K562 (cell line): Measurements from ENCODE around the gene NRN1L. TPM values are rescaled to one million over a fixed set of nuclear protein-coding genes. Genes with fewer than 3 reads are reported as not detected.

ENCODE experiments used
- CBX3 ChIP-seq, 2 experiments: IDR thresholded peaks; 1 replicate in 1 of 2; 2 replicates in 1 of 2; pipeline ENCODE4 v1.6.1; 2012; ENCODE audit warnings: inconsistent platforms in 2 of 2, low read length in 2 of 2, borderline replicate concordance in 1 of 2, control low read depth in 1 of 2
- ELK1 ChIP-seq: sonication (generic); formaldehyde crosslinking; IDR thresholded peaks from 2 replicates; pipeline ENCODE4 v1.8.1; 2022; ENCODE audit warnings: missing genetic modification reagents
- HMGN3 ChIP-seq: IDR thresholded peaks from 2 replicates; pipeline ENCODE4 v1.6.1; 2011; ENCODE audit warnings: borderline replicate concordance, low read depth, mild to moderate bottlenecking, mixed read lengths, low read length; ENCODE audit not compliant: insufficient read length; ENCODE audit errors: extremely low read depth
- KDM4B ChIP-seq, 2 experiments: fragments of 450-650 bp in 1 of 2; sonication (generic) in 1 of 2; IDR thresholded peaks; 2 replicates each; pipeline ENCODE4 v1.6.1; 2016 to 2017; ENCODE audit warnings: borderline replicate concordance in 2 of 2, antibody characterized with exemption in 1 of 2, low read depth in 1 of 2, mild to moderate bottlenecking in 1 of 2
- KLF10 ChIP-seq: fragments of 250-450 bp; sonication (Bioruptor Pico); IDR thresholded peaks from 2 replicates; pipeline ENCODE4 v1.6.1; 2021; ENCODE audit warnings: matching md5 sums
- NR2F6 ChIP-seq: fragments of 450-650 bp; formaldehyde crosslinking; IDR thresholded peaks from 2 replicates; pipeline ENCODE4 v1.4.0; 2020; ENCODE audit warnings: mild to moderate bottlenecking
- RERE ChIP-seq: sonication (generic); formaldehyde crosslinking; IDR thresholded peaks from 2 replicates; pipeline ENCODE4 v1.8.0; 2023; ENCODE audit warnings: missing genetic modification reagents, mild to moderate bottlenecking, borderline replicate concordance
- SIRT6 ChIP-seq: IDR thresholded peaks from one replicate; pipeline ENCODE4 v1.6.1; 2012; ENCODE audit warnings: low read depth, mild to moderate bottlenecking, control low read depth, inconsistent platforms, low read length, moderate library complexity
- SNRNP70 ChIP-seq: fragments of 200-400 bp; formaldehyde crosslinking; optimal IDR thresholded peaks from 2 replicates; pipeline ENCODE3; 2017; ENCODE audit warnings: low read depth, low read length
- ZBTB33 ChIP-seq: sonication (generic); formaldehyde crosslinking; IDR thresholded peaks from 2 replicates; pipeline ENCODE4 v1.8.1; 2023; ENCODE audit warnings: mild to moderate bottlenecking, missing genetic modification reagents
- ZNF280A ChIP-seq: fragments of 450-650 bp; IDR thresholded peaks from 2 replicates; pipeline ENCODE4 v1.6.1; 2018; ENCODE audit warnings: mild to moderate bottlenecking, low read depth; ENCODE audit not compliant: partially characterized antibody
- ZNF639 ChIP-seq, 2 experiments: fragments of 200-800 bp in 1 of 2; sonication (Bioruptor generic) in 1 of 2; sonication (generic) in 1 of 2; formaldehyde crosslinking in 1 of 2; IDR thresholded peaks in 1 of 2; conservative IDR thresholded peaks in 1 of 2; 2 replicates each; pipeline versions ENCODE4 v1.5.0 to v1.6.1; 2016 to 2020; ENCODE audit warnings: missing compliant biosample characterization in 1 of 2, missing genetic modification characterization in 1 of 2, missing genetic modification reagents in 1 of 2
- ZNF644 ChIP-seq: fragments of 200-800 bp; sonication (Bioruptor generic); IDR thresholded peaks from 2 replicates; pipeline ENCODE4 v1.6.1; 2016; ENCODE audit warnings: low read depth, missing genetic modification characterization, missing compliant biosample characterization
- polyA plus RNA-seq, 8 experiments: library from polyadenylated mRNA; depleted of rRNA in 4 of 8; stranded (reverse) in 5 of 8; unstranded in 3 of 8; fragments of >200 nt; fragmentation: Nextera tagmentation in 2 of 8; fragmentation: Illumina TruSeq in 1 of 8; extraction: Ambion mirVana in 2 of 8; extraction: Trizol in 1 of 8; gene quantifications; 2 replicates each; pipeline versions ENCODE4 v1.2.1 to v1.2.3, GENCODE V29; 2011 to 2014; ENCODE audit warnings: inconsistent platforms in 1 of 8, missing spikeins in 1 of 8
- total RNA-seq, 7 experiments: library from RNA; depleted of rRNA in 6 of 7; stranded (reverse); fragments of >200 nt in 6 of 7; fragmentation: Illumina TruSeq in 2 of 7; extraction: Trizol in 2 of 7; gene quantifications; 2 replicates each; pipeline versions ENCODE4 v1.2.1 to v1.2.3, GENCODE V29; 2011 to 2021; ENCODE audit warnings: low replicate concordance in 1 of 7

Gene NRN1L
- total and polyA plus RNA-seq, 9 of the 15 experiments (the other 6 are each of a cell fraction or from before 2014, with no cell fraction given), result 0.22 to 0.86 (median 0.61) TPM; not detected in 5

GRCh38 chr16:67846320-67847063 is 38.2 kb upstream of the NRN1L start, which contains the start of gene NUTF2 (continued):
- peak in 1 of 2 experiments; percentile 95; a peak in 1 of 4 replicates for TF ChIP-seq KDM4B (IDR thresholded peaks at IDR 0.05; ENCODE audit: borderline replicate concordance in 2 of 2, low read depth in 1 of 2)
- peak; percentile 93 for TF ChIP-seq HMGN3
- TF ChIP-seq ZNF280A, result no peak
- no peak for TF ChIP-seq KLF10
- peak in 1 of 2 experiments; percentile 91; a peak in 1 of 3 replicates for TF ChIP-seq CBX3 (IDR thresholded peaks at IDR 0.05; ENCODE audit: borderline replicate concordance in 1 of 2, low read length in 2 of 2)
- peak; percentile 89 for TF ChIP-seq ZNF644 (tag)
- TF ChIP-seq ZNF639 (CRISPR knock-in tag; conservative IDR thresholded peaks at IDR 0.05 in 1 of 2, IDR thresholded peaks at IDR 0.05 in 1 of 2), result peak in 1 of 2 experiments; percentile 93; a peak in 2 of 4 replicates
- no peak for TF ChIP-seq NR2F6 (CRISPR knock-in tag)
- no peak for TF ChIP-seq ELK1
- TF ChIP-seq RERE (CRISPR knock-in tag), result no peak
- peak; percentile 74; the same call in 1 of the 2 replicates for TF ChIP-seq ZBTB33 (CRISPR knock-in tag)
- no peak for TF ChIP-seq SNRNP70
- TF ChIP-seq SIRT6, result no peak
